Activated naive CD4-positive, alpha-beta T cell treated with anti-CD3 and anti-CD28 coated beads, Interleukin-2, amount 50 U/mL, for 24 hours (primary cell): Measurements from ENCODE around the gene SGMS1.

Experiments
- H3K27ac Mint-ChIP-seq: one replicate; pipeline ENCODE4 v1.8.0; 2021; ENCODE audit warnings: mild to moderate bottlenecking, mixed read lengths
- H3K27me3 Mint-ChIP-seq: one replicate; pipeline ENCODE4 v1.8.0; 2021; ENCODE audit warnings: mixed read lengths
- H3K36me3 Mint-ChIP-seq: one replicate; pipeline ENCODE4 v1.8.0; 2021; ENCODE audit warnings: mixed read lengths
- H3K4me1 Mint-ChIP-seq: one replicate; pipeline ENCODE4 v1.8.0; 2021; ENCODE audit warnings: mixed read lengths
- H3K4me3 Mint-ChIP-seq: one replicate; pipeline ENCODE4 v1.8.0; 2021; ENCODE audit warnings: mild to moderate bottlenecking, mixed read lengths
- H3K9me3 Mint-ChIP-seq: one replicate; pipeline ENCODE4 v1.8.0; 2021; ENCODE audit warnings: mixed read lengths

The SGMS1 gene

DNA sequence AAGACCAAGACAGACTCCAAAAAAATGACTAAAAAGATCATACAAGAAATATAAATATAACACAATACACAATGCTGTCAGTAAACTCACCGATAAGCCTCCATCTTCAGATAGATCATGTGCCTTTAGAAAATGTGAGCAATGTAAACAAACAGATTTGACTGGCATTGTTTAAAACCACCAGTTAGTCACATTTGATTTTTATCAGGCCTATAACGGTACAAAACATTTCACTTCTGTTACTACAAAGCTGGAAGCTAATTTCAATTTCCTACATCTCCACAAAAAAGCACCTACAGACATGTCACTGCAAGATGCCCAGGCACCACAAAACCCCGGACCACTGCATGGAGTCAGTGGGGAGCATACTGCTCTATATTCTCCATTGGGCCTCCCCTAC, 18.9 kb downstream of the SGMS1 start:
- H3K4me3 Mint-ChIP-seq: peak overlapping the region; percentile 60
- peaks cover 85% of the 10 kb centered on the region for H3K4me1 Mint-ChIP-seq
- H3K27ac Mint-ChIP-seq: peak overlapping the region; percentile 73
- no peaks in the 10 kb centered on the region for H3K9me3 Mint-ChIP-seq
- H3K36me3 Mint-ChIP-seq: peaks cover 5% of the 10 kb centered on the region
- no peaks in the 10 kb centered on the region for H3K27me3 Mint-ChIP-seq

DNA sequence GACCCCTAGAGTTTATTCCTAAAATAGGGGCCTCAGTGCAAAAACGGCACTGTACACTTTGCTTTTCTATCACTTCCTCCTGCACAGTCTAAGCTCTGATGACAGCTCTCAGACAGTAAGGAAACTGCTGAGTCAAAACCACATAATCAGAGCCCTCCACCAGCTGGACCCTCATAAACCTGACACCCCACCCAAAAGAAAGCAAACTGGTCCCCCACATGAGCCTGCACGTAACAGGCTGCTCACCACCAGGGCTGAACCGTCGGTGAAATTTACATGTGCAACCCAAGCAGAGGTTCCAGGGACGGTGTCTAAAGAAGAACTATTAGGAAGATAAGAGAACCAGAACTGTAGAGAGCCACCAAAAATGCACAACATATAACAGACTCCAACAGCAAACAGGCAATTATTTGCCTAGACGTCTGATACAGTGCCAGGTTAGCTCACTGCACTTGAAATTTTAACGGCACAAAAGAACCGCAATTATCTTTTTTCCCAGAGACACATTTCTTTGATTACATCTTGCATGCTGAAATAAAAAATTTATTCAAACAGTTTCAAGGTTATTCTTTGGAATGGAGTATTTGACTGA, 19.6 kb downstream of the SGMS1 start:
- Mint-ChIP-seq H3K27me3 (no peaks in the 10 kb centered on the region), H3K4me1 (peaks cover 87% of the 10 kb centered on the region), H3K4me3 (peak overlapping the region; percentile 31), H3K27ac (no peak overlapping the region), H3K9me3 (no peaks in the 10 kb centered on the region), H3K36me3 (peaks cover 5% of the 10 kb centered on the region)

DNA sequence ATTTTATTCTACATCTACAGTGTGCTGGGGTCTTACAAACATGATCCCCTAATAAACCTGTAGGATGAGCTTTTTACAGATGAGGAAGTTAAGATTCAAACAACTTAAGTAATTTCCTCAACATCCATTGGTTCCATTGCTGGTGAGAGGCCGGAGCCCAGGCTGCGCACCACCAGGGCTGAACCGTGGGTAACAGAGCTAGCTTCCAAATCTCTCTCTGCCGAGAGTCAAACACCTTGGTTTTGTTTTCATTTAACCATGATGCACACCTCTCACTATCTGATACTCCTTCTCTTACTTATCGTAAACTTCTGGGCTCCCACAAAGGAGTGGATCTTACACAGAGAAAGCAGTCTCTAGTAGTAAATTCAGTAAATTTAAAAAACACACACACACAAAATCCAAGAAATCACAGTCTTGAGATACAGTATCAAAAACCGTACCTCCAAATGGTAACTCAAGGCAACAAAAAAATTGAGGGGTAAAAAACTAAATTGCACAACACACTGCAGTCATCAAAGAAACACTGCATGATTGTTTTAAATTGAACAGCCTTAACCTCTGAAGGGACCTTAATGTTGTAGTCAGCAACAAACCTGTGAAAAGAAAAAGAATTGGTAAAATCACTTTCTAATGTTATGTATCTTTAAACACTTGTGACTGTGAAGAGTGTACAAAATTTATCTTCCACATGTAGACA, 20.5 kb downstream of the SGMS1 start:
- Mint-ChIP-seq H3K4me3 (no peak overlapping the region), H3K4me1 (peaks cover 91% of the 10 kb centered on the region), H3K27ac (no peak overlapping the region), H3K27me3 (no peaks in the 10 kb centered on the region), H3K36me3 (peaks cover 5% of the 10 kb centered on the region), H3K9me3 (no peaks in the 10 kb centered on the region)

DNA sequence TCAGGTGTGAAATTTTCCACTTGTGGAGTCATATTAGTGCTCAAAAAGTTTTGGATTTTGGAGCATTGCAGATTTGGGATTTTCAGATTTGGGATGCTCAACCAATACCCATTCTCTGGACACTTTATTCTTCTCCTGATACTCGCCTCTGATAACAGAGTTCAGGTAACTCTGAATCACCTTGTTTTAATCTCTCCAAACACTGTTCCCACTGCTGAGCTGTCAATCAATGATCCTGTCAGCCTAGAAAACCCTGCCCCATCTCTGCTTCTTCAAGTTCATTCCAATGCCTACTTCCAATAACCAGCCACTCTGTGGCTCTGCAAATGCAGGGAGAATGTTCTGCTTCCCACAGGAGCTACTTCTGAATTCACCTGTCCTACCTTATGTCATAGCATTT, 21.8 kb downstream of the SGMS1 start:
- Mint-ChIP-seq H3K4me1 (peaks cover 83% of the 10 kb centered on the region), H3K36me3 (peaks cover 7% of the 10 kb centered on the region), H3K27me3 (no peaks in the 10 kb centered on the region), H3K4me3 (no peak overlapping the region), H3K27ac (no peak overlapping the region), H3K9me3 (no peaks in the 10 kb centered on the region)

DNA sequence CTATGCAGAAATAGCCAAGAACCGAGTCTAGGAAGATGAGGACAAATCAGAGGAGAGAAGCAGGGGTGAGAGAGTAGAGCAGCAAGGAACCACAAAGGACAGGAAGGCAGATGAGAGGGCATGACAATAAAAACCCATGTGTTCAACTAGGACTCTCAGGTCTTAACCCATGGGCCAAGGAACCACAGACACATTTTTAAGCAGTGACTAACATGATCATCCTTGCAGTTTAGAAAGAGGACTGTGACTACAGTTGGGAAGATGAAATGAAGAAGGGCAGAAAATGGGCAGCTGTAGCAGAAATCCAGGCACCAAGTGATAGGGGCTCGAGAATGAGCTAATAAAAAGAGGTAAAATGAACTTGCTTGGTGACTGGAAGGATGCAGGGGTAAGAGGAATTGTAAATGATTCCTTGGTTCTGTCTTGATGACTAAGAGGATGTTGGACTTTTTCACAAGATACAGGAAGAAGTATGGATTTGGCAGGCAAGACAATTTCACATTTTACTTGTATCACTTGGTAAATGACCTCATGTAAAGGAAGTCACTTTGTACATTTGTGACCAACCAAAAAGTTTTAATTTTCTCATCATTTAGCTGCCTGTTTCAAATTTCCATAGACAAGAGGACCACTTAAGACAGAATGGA, 22.8 kb downstream of the SGMS1 start:
- Mint-ChIP-seq H3K4me1 (peaks cover 80% of the 10 kb centered on the region), H3K4me3 (no peak overlapping the region), H3K27ac (no peak overlapping the region)

DNA sequence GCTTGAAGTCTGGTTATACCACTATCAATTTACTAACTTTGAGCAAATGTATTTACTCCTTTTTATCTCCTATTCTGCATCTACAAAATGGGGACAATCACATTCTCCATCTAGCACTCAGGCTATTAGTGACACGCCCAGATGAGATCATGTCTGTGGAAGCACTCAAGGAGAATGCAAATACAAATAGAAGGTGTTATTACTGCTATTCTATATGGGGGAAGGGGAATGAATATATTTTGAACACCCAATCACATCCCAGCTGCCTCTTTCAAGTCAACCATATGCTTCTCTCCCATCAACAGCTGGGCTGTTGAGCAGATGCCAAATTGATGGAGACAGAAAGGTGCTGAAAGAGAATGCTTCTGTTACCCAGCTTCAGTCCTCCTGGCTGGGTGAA, 23.5 kb downstream of the SGMS1 start:
- Mint-ChIP-seq H3K9me3 (no peaks in the 10 kb centered on the region), H3K27ac (no peak overlapping the region), H3K4me3 (no peak overlapping the region), H3K4me1 (peaks cover 79% of the 10 kb centered on the region), H3K27me3 (no peaks in the 10 kb centered on the region), H3K36me3 (peaks cover 2% of the 10 kb centered on the region)

More for the DNA sequence above, 22.8 kb downstream of the SGMS1 start:
- Mint-ChIP-seq H3K9me3 (no peaks in the 10 kb centered on the region), H3K36me3 (peaks cover 5% of the 10 kb centered on the region), H3K27me3 (no peaks in the 10 kb centered on the region)

DNA sequence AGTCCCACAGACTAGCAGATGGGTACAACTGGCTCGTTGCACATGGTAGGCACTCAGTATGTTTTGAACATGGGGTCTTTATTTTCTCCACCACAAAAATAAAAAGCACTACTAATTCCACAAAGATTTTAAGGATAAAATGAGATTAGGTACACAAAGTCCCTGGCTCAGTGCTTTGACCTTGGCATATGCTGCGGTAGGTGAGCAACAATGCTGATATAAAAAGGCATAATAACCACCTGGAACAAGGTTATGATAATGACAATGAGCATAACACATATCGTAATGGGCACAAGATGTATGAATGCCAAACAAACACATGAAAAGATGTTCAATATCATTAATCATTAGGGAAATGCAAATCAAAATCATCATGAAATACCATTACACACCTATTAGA, 26.9 kb downstream of the SGMS1 start:
- Mint-ChIP-seq H3K4me1 (peaks cover 65% of the 10 kb centered on the region), H3K9me3 (no peaks in the 10 kb centered on the region), H3K36me3 (peaks cover 2% of the 10 kb centered on the region), H3K27ac (no peak overlapping the region), H3K27me3 (no peaks in the 10 kb centered on the region), H3K4me3 (no peak overlapping the region)

DNA sequence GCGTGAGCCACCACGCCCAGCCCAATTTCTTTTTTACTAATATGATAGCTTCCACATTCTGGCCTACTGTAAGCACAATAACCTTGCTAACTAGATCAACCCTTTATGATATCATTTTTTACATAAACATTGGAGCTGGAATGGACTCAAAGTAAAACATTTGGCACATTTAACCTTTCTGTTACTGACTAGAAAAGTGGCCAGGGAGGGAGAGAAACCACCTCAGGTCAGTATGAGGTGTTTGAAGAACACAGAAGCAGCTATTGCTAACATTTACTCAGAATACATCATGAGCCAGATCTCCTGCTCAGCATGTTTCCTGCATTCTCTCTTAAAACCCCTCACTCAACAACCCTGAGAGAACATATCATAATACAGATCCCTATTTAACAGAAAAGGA, 27.3 kb downstream of the SGMS1 start:
- Mint-ChIP-seq H3K9me3 (no peaks in the 10 kb centered on the region), H3K4me3 (no peak overlapping the region), H3K27ac (no peak overlapping the region), H3K4me1 (peaks cover 63% of the 10 kb centered on the region), H3K36me3 (peaks cover 2% of the 10 kb centered on the region), H3K27me3 (no peaks in the 10 kb centered on the region)

DNA sequence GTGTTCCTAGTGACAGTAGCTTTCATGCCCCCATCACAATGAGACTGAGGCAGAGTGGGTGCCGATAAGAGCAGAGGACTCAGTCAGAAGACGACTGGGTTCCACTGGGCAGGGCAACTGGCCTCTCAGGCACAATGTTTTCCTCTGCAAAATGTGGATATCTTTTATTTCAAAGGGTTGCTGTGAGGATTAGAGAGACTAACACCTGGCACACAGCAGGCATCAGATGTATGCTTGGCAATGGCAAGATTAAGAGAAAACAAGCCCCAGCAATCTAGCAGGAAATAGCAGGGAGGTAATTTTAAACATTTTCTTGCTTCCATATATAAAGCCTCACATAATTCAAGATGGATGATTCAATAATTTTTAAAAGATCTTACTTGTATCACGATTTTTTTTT, 28.0 kb downstream of the SGMS1 start:
- Mint-ChIP-seq H3K27me3 (no peaks in the 10 kb centered on the region), H3K4me3 (no peak overlapping the region), H3K36me3 (peaks cover 2% of the 10 kb centered on the region), H3K4me1 (peaks cover 58% of the 10 kb centered on the region), H3K9me3 (no peaks in the 10 kb centered on the region), H3K27ac (no peak overlapping the region)

DNA sequence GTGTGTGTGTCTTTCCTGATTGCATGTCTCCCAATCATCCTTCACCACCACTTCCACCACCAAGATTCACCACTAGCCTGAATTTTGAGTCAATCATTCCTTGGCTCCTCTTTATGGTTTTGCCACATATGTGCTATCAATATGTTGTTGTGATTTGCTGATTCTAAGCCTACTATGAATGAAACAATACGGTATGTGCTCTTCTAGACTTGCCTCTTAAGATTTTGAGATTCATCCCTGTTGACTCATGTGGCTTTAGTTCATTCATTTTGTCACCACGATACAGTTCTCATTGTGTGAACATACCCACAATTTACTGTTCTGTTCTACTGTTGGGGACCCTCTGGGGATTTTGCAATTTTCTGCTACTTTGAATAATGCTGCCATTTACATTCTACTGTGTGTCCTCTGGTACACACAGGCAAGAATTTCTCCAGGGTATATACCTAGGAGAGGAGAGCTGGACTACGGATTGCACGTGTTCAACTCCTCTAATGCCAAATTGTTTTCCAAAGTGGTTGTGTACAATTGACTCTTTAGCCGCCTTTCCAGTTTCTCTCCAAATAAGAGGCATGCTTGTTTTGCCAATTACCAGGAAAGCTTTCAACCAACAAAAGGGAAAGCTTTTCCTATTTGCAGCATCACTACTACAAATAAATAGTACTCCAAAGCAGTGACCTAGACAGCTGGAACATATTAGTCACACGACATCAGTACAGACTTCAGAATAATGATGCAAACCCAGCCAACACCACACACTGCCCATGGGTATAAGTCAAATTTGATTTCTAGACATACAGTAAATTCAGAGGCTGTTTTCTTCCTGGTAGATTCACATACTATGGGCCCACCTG, 30.0 kb downstream of the SGMS1 start:
- Mint-ChIP-seq H3K27ac (no peak overlapping the region), H3K9me3 (no peaks in the 10 kb centered on the region), H3K4me3 (no peak overlapping the region), H3K27me3 (no peaks in the 10 kb centered on the region), H3K36me3 (peaks cover 10% of the 10 kb centered on the region), H3K4me1 (peaks cover 40% of the 10 kb centered on the region)

DNA sequence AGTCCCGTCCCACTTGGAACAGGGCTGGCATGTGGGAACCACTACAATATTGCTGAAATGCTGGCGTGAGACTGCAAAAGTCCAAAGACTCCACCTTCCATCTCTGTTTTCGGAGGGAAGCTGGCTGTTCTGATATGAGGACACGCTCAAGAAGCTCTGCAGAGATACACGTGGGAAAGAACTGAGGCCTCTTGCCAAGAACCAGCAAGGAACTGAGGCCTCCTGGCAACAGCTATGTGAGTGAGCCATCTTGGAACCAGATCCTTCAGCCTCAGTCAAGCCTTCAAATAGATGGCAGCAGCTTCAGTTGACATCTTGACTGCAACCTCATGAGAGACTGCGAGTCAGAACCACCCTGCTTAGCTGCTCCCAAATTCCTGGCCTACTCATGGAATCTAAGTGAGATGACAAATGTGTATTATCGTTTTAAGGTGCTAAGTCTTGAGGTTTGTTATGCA, 30.8 kb downstream of the SGMS1 start:
- no peaks in the 10 kb centered on the region for H3K9me3 Mint-ChIP-seq
- peaks cover 37% of the 10 kb centered on the region for H3K4me1 Mint-ChIP-seq
- no peak overlapping the region for H3K4me3 Mint-ChIP-seq
- no peaks in the 10 kb centered on the region for H3K27me3 Mint-ChIP-seq
- no peak overlapping the region for H3K27ac Mint-ChIP-seq
- peaks cover 15% of the 10 kb centered on the region for H3K36me3 Mint-ChIP-seq

DNA sequence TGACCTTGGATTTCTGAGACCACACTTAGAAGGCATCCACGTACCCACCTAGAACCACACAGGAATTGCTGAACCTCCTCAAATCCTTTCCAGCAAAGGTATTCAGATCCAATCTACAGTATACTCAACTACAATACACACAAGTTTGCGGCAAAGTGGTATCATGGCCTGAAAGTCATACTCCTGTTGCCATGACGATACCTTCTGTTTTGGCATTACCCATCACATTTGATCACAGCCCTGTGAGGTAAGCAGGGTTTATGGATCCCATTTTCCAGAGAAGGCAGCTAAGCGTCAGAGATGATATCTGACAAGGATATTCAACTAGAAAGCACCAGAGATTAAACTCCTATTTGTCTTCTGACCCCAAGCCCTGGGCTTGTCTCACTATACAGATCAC, 32.8 kb downstream of the SGMS1 start:
- Mint-ChIP-seq H3K4me1 (peaks cover 32% of the 10 kb centered on the region), H3K27me3 (no peaks in the 10 kb centered on the region), H3K36me3 (peaks cover 22% of the 10 kb centered on the region), H3K27ac (no peak overlapping the region), H3K4me3 (no peak overlapping the region), H3K9me3 (no peaks in the 10 kb centered on the region)

DNA sequence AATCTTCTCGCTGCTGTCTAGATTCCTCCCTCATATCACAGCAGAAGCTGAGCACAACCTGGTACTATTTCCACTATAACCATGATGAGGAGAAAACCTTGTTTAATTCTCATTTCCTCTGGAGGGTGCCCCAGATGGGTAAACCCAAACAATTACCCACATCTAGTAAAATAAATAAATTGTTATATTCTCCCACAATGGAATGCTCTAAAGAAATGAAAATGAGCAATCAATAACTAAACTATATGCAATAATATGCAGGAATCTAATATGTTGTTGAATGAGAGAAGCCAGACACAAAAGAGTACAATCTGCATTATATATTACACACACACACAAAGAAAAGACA, 37.0 kb downstream of the SGMS1 start:
- Mint-ChIP-seq H3K9me3 (no peaks in the 10 kb centered on the region), H3K27ac (no peak overlapping the region), H3K4me3 (no peak overlapping the region)

DNA sequence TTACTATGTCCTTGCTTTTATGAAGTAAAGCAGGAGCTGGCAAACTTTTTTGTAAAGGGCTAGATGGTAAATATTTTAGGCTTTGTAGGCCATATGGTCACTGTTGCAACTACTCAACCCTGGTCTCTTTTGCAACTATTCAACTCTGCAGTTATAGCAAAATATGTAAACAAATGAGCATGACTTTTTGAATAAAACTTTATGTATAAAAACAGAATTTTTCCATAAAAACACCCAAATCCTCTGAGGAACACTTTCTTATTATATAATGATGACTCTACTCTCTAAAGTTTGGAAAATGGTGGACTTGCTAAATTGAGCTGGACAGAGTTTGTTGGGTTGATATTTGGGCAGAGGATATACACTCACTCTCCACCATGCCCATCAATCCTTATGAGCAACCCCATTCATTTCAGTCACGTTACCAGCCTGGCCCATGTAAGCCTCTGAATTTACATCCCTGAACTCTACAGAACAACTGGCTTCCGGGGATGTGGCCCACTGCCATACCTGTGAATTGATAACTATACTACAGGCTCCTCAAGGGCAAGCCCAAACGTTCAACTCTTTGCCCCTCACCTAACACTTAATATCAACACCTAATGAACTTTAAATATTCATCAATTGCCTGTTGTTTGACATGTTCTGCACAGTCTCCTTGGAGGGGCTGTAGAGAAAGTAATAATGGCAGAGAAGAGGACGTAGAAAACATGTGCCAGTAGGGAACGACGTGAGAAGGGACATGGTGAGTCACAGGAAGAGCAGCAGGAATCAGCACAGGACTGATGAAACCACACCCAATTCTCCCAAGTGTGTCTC, 37.6 kb downstream of the SGMS1 start:
- no peaks in the 10 kb centered on the region for H3K27me3 Mint-ChIP-seq
- H3K36me3 Mint-ChIP-seq: peaks cover 24% of the 10 kb centered on the region
- peaks cover 33% of the 10 kb centered on the region for H3K4me1 Mint-ChIP-seq
- no peaks in the 10 kb centered on the region for H3K9me3 Mint-ChIP-seq
- no peak overlapping the region for H3K27ac Mint-ChIP-seq
- no peak overlapping the region for H3K4me3 Mint-ChIP-seq

More for the DNA sequence above, 37.0 kb downstream of the SGMS1 start:
- H3K27me3 Mint-ChIP-seq: no peaks in the 10 kb centered on the region
- peaks cover 24% of the 10 kb centered on the region for H3K36me3 Mint-ChIP-seq
- H3K4me1 Mint-ChIP-seq: peaks cover 27% of the 10 kb centered on the region
